SKM-1 (cell line): ENCODE measurements around the gene ADGRA1.
"Not testable (repeated sequence)": the region's sequence is repeated elsewhere in the genome, so short reads cannot be mapped to it uniquely, and the experiment has no call there.

Experiments used
- DNase-seq: peaks from one replicate; lab custom pipeline; 2025; ENCODE audit not compliant: unreplicated experiment; lab: John Stamatoyannopoulos, UW

The ADGRA1 gene

GRCh38 chr10:133175624-133176023 lies 87.9 kb downstream of the ADGRA1 start:
- DNase-seq = not testable (repeated sequence)

GRCh38 chr10:133176546-133176945 lies 88.8 kb downstream of the ADGRA1 start:
- DNase-seq = no peak

- no peak for DNase-seq
Measured at GRCh38 chr10:133177380-133178157, 89.8 kb downstream of the ADGRA1 start.

- DNase-seq = no peak
Measured at GRCh38 chr10:133178357-133179127, 90.8 kb downstream of the ADGRA1 start.

GRCh38 chr10:133179128-133179520 lies 91.4 kb downstream of the ADGRA1 start:
- no peak for DNase-seq

GRCh38 chr10:133179651-133180050 lies 91.9 kb downstream of the ADGRA1 start:
- DNase-seq = no peak

- no peak for DNase-seq
Measured at GRCh38 chr10:133180192-133180964, 92.7 kb downstream of the ADGRA1 start.

- DNase-seq = no peak
Measured at GRCh38 chr10:133180965-133181639, 93.4 kb downstream of the ADGRA1 start.
